ENCODE results near the gene FOXR1.
"Not testable (repeated sequence)": the region's sequence is repeated elsewhere in the genome, so short reads cannot be mapped to it uniquely, and the experiment has no call there.

The FOXR1 gene

DNA sequence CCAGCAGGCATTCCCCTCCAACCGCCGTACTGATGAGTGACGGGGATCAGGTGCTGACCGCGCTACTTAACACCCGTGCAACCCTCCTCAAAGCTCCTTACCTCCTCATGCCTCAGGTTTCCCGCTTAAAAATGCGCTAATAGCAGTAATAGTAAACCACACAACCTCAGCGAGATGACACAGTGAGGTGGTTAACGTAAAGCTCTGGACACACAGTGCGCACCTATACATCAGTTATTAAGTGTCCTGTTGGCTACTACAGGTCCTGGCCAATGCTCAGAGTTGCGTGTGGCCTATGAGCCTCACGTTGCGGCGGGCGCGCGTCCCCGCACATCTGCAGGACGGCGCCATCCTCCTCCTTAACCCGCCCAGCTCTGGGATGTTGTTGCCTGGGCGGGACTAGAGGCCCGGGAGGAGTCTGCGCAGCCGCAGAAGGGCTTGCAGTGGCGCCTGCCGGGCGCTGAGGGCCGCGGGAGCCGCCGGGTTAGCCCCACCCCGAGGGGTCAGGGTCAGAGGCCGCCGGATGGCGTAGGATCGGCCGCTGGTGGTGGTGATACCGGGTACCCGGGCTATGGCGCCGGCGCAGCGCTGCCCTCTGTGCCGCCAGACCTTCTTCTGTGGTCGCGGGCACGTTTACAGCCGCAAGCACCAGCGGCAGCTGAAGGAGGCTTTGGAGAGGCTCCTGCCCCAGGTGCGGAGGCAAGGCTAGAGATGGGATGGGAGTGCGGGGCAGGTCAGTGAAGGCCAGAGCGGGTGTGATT lies 26.2 kb downstream of the FOXR1 start, which contains the start of gene CENATAC:
CENATAC (plus strand) TSS at position 512 of the 761 bp plus-strand sequence; CDS start at position 572, 60 bp downstream.
- DNase-seq (ENCODE audit: low read depth in 3 of 3), result peak; percentile 89 to 93 (median 91)

DNA sequence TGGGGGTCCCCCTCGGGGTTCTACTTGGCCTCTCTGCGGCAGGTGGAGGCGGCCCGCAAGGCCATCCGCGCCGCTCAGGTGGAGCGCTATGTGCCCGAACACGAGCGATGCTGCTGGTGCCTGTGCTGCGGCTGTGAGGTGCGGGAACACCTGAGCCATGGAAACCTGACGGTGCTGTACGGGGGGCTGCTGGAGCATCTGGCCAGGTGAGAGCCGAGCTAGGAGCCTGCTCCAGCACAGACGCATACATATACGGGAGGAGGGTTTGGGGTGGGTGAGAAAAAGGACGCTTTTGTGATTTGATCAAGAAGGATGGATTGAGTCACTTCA lies 26.8 kb downstream of the FOXR1 start:
- no peak for DNase-seq (ENCODE audit: low read depth in 3 of 3)

DNA sequence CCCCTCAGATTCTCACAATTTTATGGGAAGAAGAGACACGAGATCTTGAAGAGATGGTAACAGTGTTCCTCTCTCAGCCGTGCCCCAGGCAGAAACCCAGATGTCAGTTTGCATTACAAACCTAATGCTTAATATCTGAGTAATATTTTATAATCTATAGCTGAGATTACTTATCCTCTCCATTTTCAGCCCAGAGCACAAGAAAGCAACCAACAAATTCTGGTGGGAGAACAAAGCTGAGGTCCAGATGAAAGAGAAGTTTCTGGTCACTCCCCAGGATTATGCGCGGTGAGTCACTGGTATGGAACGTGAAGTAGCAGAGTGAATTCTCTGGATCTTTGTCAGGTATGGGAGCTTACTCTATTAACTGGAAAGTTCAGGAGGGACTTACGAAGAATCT lies 27.3 kb downstream of the FOXR1 start:
- DNase-seq (ENCODE audit: low read depth in 3 of 3), result no peak

DNA sequence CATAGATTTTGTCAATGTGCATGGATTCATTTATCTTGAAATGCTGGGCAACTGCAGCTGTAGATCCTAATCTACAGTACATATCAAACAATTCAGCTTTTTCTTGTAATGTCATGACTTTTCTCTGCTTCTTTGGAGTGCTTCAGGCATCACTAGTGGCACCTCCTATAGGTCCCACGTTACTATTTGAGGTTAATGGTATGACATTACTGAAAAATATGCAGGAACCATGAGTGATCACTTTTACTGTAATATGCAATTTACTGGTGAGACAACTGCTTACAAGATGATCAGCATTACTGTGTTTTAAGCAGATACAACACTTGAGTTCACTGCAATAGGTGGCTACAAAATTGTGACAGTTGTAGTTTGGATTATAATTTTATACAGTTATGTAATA lies 29.3 kb downstream of the FOXR1 start:
- no peak for DNase-seq (ENCODE audit: low read depth in 3 of 3)

DNA sequence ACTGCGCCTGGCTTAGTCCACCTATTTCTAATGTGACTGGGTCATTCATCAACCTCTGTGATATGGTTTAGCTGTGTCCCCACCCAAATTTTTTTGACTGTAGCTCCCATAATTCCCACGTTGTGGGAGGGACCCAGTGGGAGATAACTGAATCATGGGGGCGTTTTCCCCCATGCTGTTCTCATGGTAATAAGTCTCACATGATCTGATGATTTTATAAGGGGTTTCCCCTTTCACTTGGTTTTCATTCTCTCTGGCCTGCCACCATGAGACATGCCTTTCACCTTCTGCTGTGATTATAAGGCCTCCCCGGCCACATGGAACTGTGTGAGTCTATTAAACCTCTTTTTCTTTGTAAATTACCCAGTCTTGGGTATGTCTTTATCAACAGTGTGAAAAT lies 35.1 kb downstream of the FOXR1 start:
- DNase-seq (ENCODE audit: low read depth in 3 of 3), result no peak

DNA sequence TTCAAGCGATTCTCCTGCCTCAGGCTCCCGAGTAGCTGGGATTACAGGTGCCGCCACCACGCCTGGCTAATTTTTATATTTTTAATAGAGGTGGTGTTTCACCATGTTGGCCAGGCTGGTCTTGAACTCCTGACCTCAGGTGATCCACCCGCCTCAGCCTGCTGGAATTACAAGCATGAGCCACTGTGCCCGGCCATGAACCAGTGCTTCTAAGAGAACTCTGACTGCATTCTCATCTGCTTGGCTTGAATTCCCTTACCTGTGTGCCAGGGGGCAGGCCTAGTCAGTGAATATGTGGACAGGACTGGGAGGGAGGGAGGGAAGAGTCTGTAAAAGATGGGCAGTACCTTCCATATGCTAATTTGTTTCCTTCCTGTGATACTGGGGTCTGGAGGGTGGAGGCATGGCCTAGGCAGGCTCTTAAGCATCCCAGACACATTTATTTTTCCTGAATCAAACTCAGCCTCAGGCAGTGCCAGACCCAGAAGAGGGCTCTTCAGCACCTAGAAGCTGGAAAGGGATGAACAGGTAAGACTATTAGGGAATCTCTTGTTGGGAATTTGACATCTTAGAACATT lies 40.0 kb downstream of the FOXR1 start:
- no peak for DNase-seq (ENCODE audit: low read depth in 3 of 3)

DNA sequence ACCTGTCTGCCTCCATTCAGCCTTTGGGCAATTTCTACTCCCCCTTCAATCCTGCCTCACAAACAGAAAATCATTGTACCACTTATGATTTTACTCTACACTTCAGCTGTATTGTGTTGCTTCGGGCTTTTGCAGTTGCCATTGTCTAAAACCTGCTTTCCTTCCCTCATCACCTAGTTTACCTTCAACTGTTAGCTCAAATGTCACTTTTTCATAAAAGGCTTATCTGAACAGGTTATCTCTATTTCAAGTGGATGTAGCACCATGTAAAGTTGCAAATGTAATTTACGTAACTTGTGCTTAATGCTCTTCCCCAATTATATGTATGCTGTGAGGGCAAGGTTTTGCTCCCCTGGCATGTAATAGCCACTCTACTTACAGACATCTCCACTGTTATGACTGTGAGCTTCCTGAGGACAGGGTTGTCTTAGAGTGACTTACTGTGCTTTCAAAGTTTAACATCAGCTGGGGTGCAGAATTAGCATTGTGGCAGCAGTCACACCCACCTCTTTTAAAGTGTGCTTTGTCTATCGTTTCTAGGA lies 41.1 kb downstream of the FOXR1 start:
- no peak for DNase-seq (ENCODE audit: low read depth in 3 of 3)

DNA sequence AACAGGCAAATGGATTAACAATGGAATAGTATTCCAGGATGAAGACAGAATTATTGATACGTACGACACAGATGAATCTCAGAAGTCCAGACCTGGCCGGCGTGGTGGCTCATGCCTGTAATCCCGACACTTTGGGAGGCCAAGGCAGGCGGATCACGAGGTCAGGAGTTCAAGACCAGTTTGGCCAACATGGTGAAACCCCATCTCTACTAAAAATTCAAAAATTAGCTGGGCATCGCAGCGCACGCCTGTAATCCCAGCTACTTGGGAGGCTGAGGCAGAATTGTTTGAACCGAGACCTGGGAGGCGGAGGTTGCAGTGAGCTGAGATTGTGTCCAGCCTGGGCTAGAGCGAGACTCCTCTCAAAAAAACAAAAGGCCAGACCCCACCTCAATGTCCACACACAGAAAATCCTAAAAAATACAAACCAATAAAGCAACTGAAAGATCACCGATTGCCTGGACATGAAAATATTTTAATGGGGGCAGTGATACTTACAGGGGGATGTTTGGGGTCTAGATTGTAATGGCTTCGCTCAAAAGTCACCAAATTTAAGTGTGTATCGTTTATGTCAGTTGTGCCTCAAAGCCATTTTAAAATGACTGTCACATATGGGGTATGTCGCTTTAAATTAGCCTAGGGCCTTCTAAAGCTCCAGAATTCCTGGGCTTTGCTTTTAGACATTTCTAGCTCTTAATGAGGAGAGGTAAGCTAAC lies 42.8 kb downstream of the FOXR1 start:
- DNase-seq (ENCODE audit: low read depth in 3 of 3), result no peak

DNA sequence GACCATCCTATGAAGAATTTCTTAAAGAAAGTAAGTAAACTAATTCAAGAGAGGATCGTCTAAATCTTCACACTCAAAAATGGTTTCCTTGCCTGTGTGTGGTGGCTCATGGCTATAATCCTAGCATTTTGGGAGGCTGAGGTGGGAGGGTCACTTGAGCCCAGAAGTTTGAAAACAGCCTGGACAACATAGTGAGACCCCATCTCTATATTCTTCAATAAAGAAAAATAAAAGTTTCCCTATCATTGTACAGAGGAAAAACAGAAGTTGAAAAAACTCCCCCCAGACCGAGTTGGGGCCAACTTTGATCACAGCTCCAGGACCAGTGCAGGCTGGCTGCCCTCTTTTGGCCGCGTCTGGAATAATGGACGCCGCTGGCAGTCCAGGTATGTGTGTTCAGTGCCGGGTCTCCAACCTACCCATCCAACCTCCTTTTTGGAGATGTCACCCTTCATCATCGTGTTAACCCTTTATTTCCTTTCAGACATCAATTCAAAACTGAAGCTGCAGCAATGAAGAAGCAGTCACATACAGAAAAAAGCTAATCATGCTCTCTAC lies 43.6 kb downstream of the FOXR1 start:
- DNase-seq (ENCODE audit: low read depth in 3 of 3), result no peak

DNA sequence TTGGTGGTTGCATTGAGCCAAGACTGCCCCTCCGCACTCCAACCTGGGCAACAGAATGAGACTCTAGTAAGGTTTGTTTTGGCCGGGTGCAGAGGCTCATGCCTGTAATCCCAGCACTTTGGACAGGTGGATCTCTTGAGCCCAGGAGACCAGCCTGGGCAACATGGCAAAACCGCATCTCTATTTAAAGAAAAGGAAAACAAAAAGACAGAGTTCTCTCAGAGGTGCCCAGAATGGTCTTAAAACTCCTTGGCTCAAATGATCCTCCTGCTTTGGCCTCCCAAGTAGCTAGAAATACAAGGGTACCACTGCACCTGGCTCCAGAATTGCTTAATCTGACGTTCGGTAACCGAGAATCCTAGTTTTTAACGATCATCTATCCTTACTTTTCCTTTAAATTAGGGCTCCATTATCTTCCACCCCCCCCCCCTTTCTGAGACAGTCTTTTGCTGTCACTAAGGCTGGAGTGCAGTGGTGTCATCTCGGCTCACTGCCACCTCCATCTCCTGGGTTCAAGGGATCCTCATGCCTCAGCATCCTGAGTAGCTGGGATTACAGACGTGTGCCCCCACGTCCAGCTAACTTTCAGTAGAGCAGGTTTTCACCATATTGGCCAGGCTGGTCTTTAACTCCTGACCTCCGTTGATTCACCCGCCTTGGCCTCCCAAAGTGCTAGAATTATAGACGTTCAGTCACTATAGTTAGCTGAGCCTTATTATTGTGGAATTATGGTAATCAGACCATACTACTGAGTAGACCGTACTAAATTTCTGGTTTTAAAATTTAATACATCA lies 44.9 kb downstream of the FOXR1 start:
- DNase-seq (ENCODE audit: low read depth in 3 of 3), result no peak

DNA sequence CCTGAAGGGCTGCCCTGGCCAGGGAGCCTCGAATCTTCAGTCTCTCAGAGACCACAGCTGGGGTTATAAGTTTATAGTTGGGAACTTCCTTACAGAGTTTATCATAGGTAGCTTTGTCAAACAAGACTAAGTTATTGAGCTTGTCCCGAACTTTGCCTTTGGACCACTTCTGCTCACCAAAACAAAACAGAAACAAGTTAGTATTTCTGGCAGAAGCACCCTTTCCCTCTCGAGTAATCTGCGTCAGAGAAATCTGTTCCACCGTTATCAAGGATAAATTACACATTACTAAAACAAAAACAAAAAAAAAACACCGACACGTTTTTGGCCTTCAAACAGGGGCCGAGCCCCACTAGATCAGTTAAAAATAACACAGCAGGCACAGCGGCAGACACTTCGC lies 45.8 kb downstream of the FOXR1 start:
- DNase-seq (ENCODE audit: low read depth in 3 of 3), result not testable (repeated sequence)

DNA sequence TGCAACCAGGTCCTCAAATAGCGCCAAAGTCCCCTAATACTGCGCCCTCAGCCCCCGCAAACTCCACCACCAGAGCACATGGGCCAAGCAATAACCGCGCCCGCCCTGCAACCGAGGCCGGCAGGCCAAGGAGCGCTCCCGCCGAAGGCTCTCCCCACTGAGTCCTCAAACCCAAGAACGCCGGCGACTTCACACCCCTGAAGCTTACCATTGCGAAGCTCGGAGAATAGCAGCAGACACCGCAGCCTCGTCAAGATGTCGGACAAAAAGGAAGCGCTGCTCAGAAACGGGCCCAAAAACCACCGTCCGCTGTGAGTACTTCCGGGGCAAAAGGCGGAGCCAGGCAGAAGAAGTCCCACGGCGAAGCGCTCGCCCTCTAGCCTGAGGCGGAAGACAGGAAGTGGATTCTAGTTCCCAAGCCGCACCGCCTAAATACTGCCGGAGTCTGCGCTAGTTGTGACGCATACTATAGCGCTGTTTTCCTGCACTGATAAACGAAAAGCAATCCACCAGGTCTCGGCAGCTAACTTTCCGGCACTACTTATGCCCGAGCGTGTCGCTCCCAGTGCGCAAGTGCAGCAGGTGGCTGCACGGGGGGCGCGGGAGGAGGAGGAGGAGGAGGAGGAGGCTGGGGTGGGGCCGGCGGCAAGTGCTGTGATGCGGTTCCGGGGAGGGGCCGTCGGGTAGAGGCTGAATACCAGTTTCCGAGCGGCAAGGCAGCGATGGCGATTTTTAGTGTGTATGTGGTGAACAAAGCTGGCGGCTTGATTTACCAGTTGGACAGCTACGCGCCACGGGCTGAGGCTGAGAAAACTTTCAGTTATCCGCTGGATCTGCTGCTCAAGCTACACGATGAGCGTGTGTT lies 46.7 kb downstream of the FOXR1 start, which contains the start of the genes RPS25 and TRAPPC4:
RPS25 (minus strand) TSS at position 270 of the 865 bp plus-strand sequence; CDS start at position 211, 59 bp downstream.
TRAPPC4 (plus strand) TSS at position 693 of the 865 bp plus-strand sequence; CDS start at position 723, 30 bp downstream.
- peak; percentile 85 to 91 (median 89) for DNase-seq (ENCODE audit: low read depth in 3 of 3)

DNA sequence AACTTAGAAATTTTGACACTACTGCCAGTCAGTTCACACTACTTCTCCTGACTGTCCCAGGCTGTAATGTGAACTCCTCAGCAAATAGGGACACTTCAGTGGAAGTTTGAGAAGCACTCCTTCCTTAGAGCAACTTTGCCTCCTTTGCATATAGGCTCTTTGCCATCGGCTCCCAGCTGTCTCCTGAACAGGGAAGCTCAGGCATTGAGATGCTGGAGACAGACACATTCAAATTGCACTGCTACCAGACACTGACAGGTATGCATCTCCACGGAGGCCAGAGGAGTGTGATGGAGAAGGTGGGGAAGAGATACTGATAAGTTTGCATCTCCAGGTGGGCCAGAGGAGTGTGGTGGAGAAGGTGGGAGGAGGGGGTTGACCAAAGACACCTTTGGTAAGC lies 48.4 kb downstream of the FOXR1 start:
- DNase-seq (ENCODE audit: low read depth in 3 of 3), result no peak

DNA sequence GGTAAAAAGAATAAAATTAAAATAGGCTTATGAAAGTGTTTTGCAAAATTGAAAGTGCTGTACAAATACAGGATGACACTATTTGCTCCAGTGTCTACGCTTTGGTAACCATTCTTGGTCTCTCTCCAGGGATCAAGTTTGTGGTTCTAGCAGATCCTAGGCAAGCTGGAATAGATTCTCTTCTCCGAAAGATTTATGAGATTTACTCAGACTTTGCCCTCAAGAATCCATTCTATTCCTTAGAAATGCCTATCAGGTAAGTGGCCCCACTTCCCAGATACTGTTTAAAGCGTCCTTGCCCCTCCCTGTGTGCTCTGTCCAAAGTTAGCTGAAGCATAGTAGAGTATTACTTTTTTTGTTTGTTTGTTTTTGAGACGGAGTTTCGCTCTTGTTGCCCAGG lies 50.1 kb downstream of the FOXR1 start:
- DNase-seq (ENCODE audit: low read depth in 3 of 3), result no peak

DNA sequence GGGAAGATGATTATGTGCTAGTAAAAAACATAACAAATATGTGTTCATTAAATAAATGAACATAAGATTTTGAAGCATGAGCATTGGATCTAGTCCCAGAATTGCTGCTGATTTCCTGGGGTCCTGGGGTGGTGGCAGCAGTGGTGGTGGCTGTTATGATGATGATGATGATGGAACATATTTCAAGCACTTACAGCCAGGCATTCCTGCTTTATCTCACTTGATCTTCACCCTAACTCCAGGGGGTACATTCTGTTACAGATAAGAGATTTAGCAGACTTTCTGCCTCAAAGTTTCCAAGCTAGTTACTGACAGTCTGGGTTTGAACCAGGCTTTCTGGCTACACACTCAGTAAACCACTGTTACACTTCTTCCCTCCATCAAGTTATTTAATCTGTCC lies 52.2 kb downstream of the FOXR1 start:
- DNase-seq (ENCODE audit: low read depth in 3 of 3), result no peak

DNA sequence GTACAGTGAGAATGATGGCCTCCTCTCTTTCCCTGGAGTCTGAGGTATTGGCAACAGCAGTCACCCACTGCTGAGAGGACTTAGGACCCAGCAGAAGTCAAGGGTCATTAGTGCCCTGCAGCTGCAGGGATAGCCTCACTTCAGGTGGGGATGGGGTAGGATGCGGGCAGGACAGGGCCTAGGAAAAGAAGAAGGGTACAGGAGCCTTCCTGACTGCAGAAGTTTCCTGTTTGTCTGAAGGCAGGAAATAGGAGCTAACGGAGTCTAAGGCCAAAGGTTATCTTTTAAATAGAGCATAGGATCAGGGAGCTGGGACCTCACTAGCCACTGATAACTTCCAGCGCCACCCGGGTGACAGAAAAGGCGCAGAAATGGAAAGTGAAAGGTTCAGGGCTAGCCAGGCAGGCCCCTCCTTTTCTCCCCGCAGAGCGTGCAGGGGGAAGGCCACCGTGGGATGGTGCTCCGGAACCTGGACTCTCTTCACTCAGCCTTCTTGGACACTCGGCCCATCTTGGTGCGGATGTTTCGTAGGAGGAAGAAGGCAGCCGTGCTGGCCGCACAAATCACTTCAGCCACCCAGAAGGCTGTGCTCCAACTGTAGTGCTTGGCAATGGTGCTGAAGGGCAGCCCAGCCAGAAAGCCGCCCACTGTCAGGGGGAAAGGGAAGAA lies 53.0 kb downstream of the FOXR1 start:
- DNase-seq (ENCODE audit: low read depth in 3 of 3), result no peak

DNA sequence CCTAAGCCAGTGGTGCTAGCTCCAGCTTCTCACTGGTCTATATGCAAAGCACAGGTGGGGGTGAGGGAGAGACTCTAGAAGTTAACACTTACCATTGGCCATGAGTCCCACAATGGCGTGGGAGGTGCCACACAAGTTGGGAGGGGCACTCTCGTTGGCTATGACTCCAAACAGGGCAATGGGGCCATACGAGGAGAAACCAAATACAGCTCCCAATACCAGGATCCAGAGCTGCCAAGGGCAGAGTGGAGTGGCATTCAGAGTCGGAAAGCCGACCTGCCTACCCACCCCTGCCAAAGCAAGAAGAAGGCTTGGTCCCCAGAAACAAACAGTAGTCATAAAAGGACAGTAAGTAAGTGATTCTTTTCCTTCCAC lies 53.5 kb downstream of the FOXR1 start:
- DNase-seq (ENCODE audit: low read depth in 3 of 3), result no peak

DNA sequence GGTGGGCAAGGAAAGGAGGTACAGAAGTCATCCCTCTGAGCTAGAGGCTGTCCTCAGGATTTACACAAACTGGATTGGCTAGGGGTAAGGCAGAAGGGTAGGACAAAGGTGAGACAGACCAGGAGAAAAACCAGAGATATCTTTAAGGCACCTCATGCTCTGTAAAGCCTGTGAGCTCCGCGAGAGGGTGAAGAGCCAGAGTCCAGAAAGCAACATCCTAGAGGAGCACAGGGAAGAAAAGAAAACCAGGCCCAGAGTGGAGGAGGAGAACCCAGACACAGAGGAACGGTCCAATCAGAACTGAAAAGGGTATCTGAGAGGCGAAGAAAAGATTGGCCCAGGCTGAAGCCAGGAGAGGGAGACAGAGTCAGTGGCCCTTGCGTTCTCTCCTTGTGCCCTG lies 54.0 kb downstream of the FOXR1 start:
- DNase-seq (ENCODE audit: low read depth in 3 of 3), result no peak

DNA sequence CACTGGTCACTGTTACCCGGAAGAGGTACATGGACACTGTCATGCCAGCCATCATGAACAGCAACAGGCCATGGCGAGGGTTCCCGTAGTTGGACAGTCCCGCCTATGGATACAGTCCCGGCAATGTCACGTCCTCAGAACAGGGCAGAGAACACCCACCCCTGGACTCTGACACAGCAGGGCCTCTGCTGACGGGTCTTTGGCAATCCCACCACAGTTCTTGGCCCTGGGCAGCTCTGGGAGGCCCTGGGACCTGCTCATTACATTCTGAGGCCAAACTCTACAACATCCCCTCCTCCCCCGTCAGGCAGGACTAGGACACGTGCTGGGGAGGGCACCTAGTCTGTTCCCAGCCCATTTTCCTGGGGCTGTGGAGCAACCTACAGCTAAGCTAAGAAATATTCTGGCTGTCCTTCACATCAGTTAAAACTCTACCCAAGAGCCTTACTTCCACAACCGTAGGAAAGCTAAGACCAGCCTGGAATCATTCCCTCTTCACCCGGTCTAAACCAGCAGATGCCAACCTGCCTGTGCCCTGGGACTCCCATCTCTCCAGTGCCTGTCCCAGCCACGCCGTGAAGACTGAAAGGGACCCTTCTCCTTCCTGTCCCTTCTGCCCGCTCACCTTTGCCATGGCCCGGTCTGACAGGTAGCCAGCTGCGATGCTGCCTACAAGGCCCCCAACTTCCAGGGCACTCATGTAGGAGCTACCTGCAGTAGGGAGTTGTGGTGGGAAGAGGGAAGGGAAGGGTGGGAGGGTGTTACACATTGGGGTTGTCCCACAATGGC lies 54.6 kb downstream of the FOXR1 start:
- no peak for DNase-seq (ENCODE audit: low read depth in 3 of 3)
